GM18870 (cell line): ENCODE measurements around the gene KIAA1671.

Experiments used
- ATAC-seq: cut with Tn5 transposase; IDR thresholded peaks from one replicate; pipeline ENCODE4 v1.9.1; 2021; ENCODE audit warnings: moderate library complexity; ENCODE audit not compliant: unreplicated experiment

The KIAA1671 gene

DNA sequence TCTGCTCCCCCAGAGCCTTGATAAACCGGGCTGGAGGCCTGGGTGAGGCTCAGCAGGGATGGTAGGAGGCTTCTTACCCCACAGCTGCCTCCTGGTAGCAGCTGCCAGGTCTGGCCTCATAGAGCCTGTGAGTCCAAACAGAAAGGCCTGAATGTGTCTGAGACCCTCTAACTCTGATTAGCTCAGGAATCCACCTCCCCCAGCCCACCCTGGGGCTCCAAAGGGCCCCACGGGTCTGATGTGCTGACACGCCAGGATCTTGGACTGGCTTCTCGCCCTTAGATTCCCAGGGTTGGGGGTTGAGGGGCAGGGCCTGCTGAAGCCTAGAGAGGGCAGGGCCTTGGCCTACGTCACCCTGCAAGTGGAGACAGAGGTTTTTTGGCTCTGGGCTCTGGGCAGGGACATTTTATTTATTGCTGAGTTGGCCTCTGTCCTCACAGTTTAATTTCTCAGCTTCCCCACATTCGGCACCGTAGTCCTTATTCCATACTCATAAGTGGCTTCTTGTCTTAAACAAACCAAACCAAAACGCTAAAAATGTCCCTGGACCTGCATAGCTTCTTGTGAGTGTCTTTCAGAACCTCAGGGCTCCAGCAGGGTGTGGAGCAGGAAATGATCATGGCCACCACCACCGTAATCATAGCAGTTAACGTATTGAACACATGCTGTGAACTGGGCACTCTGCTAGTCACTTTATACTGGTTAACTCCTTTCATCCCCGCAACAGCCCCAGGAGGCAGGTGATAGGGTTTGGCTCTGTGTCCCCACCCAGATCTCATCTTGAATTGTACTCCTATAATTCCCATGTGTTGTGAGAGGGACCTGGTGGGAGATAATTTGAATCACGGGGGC lies 25.1 kb downstream of the KIAA1671 start:
- no peak for ATAC-seq

DNA sequence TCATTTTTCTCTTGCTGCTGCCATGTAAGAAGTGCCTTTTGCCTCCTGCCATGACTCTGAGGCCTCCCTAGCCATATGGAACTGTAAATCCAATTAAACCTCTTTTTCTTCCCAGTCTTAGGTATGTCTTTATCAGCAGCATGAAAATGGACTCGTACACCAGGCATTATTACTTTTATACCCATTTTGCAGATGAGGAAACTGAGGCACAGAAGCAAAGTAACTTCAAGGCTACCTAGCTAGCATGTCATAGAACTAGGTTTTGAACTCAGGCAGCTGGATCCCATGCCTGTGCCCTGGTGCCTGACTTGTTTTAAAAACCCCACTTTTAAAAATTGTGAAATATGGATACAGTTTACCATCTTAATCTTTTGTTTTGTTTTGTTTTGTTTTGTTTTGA lies 25.8 kb downstream of the KIAA1671 start:
- ATAC-seq: no peak

DNA sequence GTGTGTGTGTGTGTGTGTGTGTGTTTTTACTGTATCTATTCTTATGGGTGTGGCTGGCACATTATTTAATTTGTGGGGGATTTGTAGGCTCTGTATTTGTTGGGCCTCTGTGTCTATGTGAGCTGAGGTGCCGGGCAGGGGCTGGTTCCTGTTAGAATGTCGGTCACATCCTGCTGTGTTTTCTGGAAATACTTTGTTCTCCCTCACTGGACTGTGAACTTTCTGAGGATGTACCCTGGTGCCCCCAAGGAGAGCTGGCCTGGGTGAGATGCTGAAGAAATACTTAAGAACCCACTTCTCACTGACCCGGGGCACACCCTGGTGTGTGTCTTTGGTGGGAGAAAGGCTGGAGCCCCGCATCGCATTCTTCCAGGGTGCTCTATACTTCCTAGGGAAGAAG lies 28.6 kb downstream of the KIAA1671 start:
- ATAC-seq: no peak

DNA sequence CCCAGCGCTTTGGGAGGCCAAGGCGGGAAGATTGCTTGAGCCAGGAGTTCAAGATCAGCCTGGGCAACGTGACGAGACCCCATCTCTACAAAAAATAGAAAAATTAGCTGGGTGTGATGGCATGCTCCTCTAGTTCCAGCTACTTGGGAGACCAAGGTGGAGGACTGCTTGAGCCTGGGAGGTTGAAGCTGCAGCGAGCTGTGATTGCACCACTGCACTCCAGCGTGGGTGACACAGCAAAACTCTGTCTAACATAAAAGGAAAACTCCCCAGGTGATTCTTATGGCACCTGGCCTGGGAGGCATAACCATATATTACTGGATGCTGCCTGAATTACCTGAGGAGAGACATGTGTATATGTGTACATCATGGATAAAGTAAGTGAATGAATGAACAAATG lies 29.1 kb downstream of the KIAA1671 start:
- no peak for ATAC-seq

DNA sequence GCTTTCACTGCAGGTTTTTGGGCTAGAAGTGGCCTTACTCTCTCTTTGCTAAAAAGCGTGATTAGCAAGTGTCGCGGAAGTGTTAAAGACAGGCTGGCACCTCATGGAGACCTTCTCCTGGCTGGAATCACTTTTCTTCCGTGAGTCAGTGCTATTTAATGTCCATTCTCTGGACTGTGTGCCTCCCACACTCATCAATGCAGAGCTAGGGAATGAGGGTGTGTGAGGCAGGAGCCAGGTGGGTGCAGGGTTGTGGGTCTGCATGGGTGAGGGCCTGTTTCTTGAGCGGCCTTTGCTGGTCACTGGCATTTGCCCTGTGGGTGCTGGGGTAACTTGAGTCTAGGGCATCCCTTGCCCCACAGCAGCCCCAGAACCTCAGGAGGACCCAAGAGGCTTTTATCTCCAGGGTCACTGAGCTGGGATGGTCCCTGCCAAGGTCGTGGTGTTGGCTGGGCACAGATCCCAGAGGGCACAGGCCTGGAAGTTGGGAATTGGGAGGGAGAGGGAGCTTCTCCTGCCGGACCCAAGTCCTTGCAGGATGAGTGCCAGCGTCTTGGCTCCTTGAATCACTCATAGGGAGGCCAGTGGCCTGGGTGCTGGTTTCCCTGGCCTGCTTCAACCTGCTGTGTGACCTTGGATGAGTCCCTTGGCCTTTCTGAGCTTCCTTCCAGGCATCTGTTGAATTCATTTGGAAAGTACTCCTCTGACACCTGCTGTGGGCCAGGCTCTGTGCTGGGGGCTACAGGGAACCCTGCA lies 30.0 kb downstream of the KIAA1671 start:
- ATAC-seq: no peak

DNA sequence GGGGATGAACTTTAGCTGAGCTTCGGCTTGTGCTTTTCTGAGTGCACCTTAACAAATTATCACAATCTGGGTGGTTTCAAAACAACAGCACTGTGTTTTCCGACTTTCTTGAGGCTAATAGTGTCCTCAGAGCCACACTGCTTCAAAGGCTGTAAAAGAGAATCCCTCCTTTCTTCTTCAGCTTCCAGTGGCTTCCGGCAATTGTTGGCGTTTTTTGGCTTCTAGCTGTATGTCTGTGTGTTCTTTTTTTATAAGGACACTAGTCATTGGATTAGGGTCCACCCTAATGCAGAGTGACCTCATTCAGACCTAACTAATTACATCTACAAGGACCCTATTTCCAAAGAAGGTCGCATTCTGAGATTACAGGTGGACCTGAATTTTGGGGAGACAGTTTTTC lies 30.6 kb downstream of the KIAA1671 start:
- no peak for ATAC-seq

GRCh38 chr22:24984122-24984521 lies 31.6 kb downstream of the KIAA1671 start:
- ATAC-seq: no peak

GRCh38 chr22:24985826-24986214 lies 33.3 kb downstream of the KIAA1671 start:
- ATAC-seq: no peak

GRCh38 chr22:24986816-24987215 lies 34.3 kb downstream of the KIAA1671 start:
- ATAC-seq: no peak

DNA sequence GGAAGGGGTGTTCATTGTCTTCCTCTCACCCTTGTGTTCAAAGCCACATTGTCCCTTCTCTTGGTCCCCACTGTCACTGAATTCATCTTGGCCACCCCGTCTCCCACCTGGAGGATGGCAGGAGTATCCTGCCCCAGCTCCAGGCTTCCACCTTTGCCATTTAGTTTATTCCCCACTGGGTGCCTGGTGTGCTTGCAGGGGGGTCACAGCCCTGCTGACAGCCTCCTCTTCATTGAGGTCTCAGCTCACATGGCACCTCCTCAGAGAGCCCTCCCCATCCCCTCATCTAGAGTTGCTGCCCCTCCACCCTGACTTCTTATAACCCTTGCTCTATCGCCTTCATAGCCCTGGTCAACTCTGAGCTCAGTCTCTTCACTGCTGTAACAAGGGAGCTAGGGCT lies 36.6 kb downstream of the KIAA1671 start:
- ATAC-seq: no peak

- ATAC-seq: no peak
Measured at GRCh38 chr22:24989541-24989951, 37.0 kb downstream of the KIAA1671 start.

GRCh38 chr22:24990344-24990905 lies 37.9 kb downstream of the KIAA1671 start:
- no peak for ATAC-seq

DNA sequence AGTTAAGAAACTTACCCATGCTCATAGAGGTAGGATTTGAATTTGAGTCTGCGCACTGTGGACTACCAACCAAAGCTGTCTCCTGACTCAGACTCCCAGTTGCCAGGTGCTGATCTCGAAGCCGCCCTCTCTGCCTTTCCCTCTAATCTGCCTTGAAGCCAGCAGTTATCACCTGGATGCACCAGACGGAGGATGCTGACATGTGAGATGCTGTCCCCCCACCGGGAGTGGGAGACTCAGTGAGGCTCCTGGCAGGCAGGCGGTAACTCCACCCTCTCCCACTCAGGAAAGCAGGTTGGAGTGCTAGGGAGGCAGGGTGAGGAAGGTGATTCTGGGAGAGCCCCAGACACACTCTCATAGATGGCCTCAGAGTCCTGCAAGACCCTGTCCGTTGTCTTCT lies 40.4 kb downstream of the KIAA1671 start:
- ATAC-seq: no peak

- no peak for ATAC-seq
Measured at GRCh38 chr22:24994070-24994763, 41.7 kb downstream of the KIAA1671 start.

DNA sequence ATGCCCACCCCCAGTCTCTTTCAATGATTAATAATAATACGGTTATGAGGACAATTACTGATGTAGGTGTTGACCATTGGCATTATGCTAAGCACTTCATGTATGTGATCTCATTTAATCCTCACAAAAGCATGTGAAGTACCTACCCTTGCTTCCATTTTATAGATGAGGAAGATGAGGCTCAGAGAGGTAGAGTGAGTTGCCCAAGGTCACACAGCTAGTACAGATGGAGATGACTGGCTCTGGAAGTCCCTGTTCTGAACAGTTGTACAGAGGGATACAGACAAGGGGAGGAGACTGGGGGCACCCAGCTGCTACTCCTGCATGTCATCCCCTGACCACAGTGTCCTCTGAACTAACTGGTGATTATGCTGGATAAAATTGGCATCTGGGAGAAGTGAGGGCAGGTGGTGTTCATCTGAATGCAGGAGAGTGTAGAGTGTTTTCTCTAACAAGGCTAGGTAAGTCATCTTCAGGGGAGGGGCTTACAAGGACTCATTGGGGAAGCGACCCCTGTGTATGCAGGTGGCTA lies 43.2 kb downstream of the KIAA1671 start:
- no peak for ATAC-seq

DNA sequence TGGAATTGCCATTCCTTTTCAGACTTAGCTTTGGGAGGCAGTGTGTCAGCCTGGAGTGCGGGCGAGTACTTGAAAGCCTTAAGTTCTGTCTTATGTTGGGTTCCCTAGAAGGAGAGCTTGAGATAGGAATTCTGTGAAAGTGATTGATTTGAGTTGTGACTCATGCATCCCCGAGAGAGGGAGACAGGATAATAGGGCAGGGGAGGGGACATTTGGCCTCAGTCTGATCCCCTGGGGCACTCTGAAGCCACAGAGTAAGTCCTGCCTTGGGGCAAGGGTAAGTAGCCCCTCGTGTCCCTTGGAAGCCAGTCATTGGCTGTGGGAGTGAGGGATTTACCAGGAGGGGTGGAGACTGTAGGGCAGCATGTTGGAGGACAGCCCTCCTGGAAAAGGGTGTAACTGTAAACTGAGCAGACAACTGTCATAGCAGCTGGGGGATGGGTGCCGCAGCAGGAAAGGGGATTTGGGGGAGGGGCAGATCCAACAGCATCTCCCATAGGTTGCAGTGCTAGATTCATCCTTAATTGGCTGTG lies 44.0 kb downstream of the KIAA1671 start:
- no peak for ATAC-seq

- ATAC-seq: no peak
Measured at GRCh38 chr22:24997023-24997422, 44.5 kb downstream of the KIAA1671 start.

GRCh38 chr22:25000686-25001085 lies 48.2 kb downstream of the KIAA1671 start:
- no peak for ATAC-seq

DNA sequence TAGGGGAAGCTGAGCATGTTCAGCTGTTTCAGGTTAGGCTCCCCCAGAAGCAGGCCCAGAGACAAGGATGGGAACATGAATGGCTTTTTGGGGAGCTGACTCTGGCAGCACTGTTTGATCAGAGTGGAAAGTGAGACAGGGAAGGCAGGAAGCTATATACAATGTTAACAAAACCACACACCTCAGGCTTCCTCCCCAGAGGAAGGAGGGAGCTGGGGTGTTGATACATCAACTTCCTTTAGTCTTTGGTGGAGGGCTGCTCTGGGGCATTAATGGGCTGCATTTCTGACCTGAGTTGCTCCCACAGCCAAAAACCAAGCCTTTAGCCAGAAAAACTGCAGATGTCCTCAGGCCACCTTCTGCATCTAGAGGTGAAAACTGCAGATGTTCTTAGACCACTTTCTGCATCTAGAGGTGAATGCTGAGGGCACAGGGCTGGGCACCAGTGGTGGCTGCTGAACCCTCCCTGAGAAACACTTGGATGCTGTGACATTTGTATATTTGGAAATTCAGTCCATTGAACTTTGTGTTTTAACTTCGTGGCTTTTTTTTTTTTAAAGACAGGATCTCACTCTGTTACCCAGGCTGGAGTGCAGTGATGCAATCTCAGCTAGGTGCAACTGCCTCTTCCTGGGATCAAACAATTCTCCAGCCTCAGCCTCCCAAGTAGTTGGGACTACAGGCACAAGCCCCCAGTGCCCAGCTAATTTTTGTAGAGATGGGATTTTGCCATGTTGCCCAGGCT lies 49.9 kb downstream of the KIAA1671 start:
- ATAC-seq: no peak

DNA sequence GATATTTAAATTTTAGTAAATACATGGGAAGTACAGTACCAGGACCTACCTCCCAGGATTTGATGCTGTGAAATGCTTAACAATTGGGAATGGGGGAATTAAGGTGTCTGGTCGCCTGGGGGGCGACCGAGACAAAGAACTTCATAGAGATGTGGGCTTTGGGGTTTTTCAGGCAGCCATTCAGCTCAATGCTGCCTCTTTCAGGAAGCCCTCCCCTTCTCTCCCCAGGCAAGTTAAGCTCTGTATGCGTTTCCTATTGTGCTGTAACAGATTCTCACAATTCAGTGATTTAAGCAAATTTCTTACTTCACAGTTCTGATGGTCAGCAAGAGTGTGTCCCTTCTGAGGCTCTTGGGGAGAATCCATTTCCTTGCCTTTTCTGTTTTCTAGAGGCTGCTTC lies 53.8 kb downstream of the KIAA1671 start:
- ATAC-seq: no peak
